ENCODE data around the gene MST1.

GRCh38 chr3:49650637-49651036 lies 38.6 kb downstream of the MST1 start:
- TF ChIP-seq, protein P1, sequence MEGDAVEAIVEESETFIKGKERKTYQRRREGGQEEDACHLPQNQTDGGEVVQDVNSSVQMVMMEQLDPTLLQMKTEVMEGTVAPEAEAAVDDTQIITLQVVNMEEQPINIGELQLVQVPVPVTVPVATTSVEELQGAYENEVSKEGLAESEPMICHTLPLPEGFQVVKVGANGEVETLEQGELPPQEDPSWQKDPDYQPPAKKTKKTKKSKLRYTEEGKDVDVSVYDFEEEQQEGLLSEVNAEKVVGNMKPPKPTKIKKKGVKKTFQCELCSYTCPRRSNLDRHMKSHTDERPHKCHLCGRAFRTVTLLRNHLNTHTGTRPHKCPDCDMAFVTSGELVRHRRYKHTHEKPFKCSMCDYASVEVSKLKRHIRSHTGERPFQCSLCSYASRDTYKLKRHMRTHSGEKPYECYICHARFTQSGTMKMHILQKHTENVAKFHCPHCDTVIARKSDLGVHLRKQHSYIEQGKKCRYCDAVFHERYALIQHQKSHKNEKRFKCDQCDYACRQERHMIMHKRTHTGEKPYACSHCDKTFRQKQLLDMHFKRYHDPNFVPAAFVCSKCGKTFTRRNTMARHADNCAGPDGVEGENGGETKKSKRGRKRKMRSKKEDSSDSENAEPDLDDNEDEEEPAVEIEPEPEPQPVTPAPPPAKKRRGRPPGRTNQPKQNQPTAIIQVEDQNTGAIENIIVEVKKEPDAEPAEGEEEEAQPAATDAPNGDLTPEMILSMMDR (conservative IDR thresholded peaks at IDR 0.05 in 1 of 2, IDR thresholded peaks at IDR 0.05 in 1 of 2; ENCODE audit: low read depth in 1 of 2, low read length in 2 of 2): no peak
- TF ChIP-seq EZH2 (IDR thresholded peaks at IDR 0.05; ENCODE audit: low read length, missing control alignments): no peak
